Superior temporal gyrus (tissue), 1 donor: ENCODE measurements around the gene IL16.
"Not testable (repeated sequence)": the region's sequence is repeated elsewhere in the genome, so short reads cannot be mapped to it uniquely, and the experiment has no call there.

Experiments
- DNase-seq: peaks from one replicate; pipeline ENCODE4 v3.0.0-alpha.2; 2016; ENCODE audit errors: extremely low spot score

The IL16 gene

GRCh38 chr15:81206018-81206417 lies 9.3 kb downstream of the IL16 start:
- no peak for DNase-seq

DNA sequence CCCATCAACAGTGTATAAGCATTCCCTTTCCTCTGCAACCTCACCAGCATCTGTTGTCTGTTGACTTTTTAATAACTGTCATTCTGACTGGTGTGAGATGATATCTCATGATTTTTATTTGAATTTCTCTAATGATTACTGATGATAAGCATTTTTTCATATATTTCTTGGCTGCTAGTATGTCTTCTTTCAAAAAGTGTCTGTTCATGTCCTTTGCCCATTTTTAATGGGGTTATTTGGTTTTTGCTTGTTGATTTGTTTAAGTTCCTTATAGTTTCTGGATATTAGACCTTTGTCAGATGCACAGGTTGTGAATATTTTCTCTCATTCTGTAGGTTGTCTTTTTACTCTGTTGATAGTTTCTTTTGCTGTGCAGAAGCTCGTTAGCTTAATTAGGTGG lies 11.3 kb downstream of the IL16 start:
- DNase-seq: not testable (repeated sequence)

GRCh38 chr15:81209635-81210034 lies 13.0 kb downstream of the IL16 start:
- DNase-seq: no peak

DNA sequence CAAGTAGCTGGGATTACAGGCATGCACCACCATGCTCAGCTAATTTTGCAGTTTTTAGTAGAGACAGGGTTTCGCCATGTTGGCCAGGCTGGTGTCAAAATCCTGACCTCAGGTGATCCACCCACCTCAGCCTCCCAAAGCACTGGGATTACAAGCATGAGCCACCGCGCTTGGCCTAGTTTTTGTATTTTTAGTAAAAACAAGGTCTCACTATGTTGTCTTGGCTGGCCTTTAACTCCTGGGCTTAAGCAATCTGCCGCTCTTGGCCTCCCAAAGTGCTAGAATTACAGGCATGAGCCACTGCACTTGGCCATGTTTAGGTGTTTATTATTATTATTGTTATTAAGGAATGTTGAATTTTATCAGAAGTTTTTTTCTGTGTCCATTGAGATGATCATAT lies 14.7 kb downstream of the IL16 start:
- DNase-seq: no peak

DNA sequence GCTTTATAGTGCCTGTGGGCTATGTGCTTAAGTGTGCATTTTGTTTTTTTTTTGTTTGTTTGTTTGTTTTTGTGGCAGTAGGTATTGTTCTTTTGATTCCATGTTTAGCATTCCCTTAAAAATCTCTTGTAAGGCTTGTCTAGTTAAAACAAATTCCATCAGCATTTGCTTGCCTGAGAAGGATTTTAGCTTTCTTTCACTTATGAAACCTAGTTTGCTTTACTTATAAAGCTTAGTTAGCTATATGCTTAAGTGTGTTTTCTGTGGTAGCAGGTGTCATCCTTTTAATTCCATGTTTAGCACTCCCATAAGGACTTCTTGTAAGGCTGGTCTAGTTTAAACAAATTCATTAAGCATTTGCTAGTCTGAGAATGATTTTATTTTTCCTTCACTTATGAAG lies 17.3 kb downstream of the IL16 start:
- DNase-seq: no peak

DNA sequence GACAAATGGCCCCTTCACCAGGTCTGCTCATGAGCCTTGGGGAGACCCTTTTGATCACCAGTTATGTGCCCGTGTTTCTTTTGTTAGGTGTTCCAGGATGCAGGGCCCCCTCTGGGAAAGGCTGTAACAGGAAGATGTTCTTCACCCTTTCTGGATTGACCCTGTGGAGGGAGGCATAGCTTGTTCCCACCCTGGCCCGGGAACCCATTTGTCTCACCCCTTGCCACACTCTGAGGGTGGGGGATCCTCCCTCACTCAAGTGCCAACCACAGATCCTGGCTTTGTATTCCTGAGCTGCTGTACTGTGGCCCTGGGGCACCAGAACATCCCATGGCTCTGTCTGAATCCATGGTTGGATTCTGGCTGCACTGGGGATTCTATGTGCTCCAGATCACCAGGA lies 18.9 kb downstream of the IL16 start:
- no peak for DNase-seq

DNA sequence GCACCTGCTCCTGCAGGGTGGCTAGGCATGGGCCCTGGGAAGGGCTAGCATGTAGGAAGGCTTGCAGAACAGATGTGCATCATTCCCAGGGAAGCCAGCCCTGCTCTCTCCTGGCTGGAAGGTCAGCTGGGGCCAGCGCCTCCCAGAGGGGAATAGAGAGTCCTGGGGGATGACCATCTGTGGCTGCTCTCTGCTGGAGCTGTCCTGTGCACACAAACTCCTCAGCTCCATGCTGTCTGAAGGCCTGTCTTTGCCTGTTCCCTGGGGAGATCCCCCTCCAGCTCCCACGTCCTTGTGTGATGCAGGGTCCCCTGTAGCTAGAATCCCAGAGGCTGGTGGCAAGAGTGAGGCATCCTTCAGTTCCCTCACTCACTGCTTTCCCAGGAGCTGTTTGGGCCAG lies 19.3 kb downstream of the IL16 start:
- DNase-seq: no peak

DNA sequence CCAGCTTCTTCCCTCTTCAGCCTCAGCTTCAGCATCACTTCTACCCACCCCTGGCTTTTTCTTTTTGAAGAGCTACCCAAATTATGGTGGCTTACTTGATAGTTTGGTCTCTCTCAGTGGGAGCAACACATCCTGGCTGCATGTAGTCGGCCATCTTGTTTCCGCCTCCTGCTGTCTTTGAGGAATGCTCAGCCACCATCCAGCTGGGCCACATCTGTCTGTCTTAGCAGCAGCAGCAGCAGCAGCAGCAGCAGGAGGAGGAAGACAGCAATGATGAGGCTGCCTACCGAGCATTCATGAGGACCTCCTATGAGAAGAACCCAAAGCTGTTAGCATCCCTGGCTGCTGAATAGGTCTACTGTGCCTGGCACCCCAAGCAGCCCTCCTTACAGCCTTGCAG lies 19.7 kb downstream of the IL16 start:
- no peak for DNase-seq

DNA sequence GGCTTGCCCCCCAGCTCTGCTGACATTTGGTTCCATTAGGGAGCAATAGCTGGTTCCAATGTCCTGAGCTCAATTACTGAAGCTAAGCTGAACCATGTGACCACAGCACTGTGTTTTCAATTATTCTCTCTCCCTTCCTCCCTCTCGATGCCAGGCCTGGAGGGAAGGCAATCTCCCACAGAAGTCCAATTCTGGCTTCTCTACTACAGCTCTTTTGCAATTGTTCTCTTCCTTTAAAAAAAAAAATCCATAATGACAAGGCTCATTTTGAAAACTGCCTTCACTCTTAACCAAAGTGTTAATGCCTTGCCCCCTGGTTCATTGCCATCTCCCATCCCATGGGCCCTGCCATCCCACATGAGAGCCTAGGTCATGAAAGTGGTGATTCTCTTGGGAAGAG lies 24.8 kb downstream of the IL16 start:
- DNase-seq: no peak

DNA sequence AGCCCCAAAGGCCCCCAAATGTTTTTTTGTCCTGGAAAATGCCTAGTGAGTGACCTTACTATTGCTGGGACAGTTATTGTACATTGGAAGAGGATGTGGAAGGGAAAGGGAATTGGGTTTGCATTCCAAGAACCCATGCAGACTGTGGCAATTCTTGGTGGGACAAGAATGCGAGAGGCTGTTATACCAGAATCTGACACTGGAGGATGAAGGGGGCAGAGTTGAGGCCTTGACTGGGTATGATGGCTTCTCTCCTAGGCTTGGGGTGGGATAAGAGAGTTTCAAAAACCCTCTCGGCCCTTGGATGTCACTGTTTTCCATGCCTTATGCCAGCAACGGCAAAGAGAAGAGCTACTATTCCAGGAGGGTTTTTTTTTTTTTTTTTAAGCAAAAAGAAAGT lies 25.3 kb downstream of the IL16 start:
- no peak for DNase-seq

GRCh38 chr15:81223346-81223971 lies 26.8 kb downstream of the IL16 start:
- DNase-seq: no peak

GRCh38 chr15:81224232-81224631 lies 27.6 kb downstream of the IL16 start:
- DNase-seq: no peak

- DNase-seq: no peak
Observed at GRCh38 chr15:81225161-81225671, 28.5 kb downstream of the IL16 start.

DNA sequence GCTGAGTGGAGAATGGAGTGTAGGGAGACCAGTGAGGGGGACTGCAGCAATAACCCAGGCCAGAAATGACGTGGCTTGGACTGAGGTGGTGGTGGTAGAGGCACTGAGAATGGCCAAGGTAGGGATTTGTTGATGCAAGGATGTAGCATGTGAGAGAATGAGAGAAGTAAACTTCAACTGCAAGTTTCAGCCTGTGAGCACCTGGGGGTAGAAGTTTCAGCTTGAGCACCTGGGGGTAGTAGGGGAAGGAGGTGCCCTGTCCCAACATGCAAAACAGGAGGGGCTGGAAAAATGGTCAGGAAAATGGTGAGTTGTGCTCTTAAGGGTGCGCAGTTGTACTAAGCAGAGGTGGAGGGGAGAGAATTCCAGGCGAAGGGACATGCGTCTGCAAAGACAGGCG lies 31.0 kb downstream of the IL16 start:
- DNase-seq: no peak

DNA sequence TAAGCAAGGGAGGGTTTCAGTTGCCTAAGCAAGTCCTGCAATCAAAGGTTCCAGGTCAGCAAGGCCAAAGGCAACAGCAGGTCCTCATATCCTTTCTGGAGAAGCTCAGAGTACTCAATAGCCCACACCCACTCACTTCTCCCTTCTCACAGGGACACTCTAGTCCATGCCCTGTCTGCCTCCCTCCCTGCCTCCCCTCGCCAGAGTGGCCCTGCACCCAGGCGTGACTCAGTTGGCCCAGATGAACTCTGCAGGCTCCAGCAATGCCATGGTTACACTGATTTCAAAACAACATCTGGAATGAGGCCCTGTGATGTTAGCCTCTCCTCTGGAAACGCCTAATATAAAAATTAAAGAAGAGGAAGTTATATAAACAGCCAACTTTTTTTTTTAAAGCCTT lies 32.9 kb downstream of the IL16 start:
- DNase-seq: no peak

DNA sequence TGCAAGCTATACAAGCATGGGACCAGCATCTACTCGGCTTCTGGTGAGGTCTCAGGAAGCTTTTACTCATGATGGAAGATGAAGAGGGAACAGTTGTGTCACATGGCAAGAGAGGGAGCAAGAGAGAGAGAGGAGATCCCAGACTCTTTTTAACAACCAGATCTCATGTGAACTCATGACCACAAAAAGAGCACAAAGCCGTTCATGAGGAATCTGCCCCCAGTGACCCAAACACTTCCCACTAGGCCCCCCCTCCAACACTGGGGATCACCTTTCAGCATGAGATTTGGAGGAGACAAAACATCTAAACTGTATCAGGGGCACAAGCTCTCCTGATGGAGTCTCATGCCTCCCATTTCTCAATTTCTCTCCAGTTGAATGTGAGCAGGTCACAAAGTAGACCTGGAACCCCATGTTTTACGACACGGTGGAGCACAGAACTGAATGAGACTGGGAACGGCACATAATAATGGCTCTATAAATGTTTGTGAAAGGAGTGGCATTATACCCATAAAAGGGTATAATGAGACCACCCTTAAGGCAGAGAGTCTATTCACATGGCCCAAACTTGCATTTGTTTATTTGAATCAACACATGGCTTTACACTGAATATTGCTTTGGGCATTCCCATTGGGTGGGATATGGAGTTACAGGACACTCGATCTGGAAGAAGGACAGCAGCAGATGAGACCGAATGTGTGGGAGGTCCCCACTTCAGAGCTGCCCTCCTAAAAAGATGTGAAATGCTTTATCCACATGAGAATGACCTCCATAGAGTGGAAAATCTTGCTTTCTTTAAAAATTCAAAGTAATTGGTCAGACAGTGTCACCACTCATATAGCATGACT lies 38.8 kb downstream of the IL16 start:
- no peak for DNase-seq

DNA sequence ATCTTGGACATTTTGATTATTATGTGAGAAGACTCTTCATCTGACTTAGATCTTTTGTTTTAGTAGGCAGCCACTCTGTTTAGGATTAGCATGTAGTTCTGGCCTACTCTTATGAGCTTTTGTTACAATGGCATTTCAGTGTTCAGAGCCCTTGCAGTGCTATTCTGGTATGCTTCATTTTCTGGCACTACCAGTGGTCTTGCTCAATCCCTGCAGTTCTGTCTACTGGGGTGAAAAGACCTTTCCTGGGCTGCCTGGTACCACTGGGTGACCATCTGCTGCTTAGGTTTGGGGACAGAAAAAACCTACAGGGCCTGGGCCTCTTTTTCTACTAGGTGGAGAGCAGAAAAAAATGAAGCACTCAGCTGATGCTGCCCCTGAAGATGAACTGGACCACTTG lies 42.5 kb downstream of the IL16 start:
- no peak for DNase-seq

- no peak for DNase-seq
Observed at GRCh38 chr15:81242778-81243177, 46.1 kb downstream of the IL16 start.

DNA sequence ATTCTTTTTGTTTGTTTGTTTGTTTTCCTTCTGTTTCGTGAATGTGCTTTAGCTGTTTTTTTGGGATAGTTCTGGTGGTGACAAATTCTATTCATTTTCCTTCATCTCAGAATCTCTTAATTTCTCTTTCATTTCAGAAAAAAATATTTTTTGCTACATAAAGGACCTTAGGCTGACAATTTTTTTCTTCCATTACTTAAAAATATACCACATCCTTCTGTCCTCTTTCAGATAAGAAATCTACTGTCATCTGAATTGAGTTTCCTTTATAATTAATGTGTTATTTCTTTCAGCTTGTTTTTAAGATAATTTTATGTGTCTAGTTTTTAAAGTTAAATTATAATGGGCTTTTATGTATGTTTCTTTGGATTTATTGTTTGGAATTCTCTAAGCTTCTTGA lies 47.6 kb downstream of the IL16 start:
- no peak for DNase-seq

GRCh38 chr15:81253846-81254245 lies 57.2 kb downstream of the IL16 start:
- DNase-seq: no peak

DNA sequence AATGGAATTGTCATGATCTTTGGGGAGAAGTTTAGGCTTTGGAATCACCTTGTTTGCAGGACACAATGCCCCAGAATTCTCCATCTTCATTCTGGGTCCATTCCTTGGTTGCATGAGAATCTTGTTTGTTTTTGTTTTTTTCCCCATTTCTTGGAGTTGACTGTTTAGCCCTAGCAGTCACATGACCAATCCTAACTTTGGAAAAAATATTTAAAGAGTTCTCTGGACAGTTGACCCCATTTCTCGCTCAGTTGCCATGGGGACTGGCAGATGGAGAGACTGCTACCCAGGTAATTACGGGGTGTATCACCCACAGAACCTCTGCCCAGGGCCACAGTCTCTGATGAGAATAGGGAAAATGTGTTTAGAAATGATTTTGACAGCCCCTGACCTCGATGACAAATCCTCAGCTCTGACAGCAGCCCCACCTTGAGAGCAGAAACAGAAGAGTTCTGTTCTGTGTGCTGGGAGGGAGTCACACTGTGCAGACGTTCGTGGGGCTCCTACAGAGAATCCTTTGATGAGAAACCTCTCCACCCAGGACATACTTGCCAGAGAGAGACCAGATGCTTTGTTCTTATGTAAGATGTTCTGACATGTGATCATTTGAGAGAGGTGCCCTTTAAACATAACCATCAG lies 57.7 kb downstream of the IL16 start:
- DNase-seq: no peak

DNA sequence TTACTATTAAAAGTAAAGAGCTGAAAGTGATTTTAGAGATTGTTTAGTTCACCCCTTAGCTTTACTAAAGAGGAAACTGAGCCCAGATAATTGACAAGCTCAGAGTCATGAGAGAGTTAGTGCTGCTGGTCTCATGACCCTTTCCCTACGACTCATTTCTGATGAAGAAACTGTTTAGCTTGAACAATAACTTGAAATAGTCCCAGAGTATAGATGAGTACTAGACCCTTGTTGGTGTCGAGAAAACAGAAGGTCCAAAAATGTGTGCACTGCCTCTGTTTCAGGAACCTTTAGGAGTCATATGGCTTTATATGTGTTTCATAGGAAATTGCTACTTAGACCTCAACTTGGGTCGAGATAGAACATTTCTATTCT lies 58.2 kb downstream of the IL16 start:
- no peak for DNase-seq
